Lung (tissue), 12 donors: ENCODE results near the gene RABGAP1L. TPM values are rescaled to one million over a fixed set of nuclear protein-coding genes. Genes with fewer than 3 reads are reported as not detected.

Experiments used
- ATAC-seq: fragments of 200-7000 bp; cut with Tn5 transposase; one replicate; pipeline ENCODE4 v1.9.1; 2020; ENCODE audit warnings: moderate number of reproducible peaks; ENCODE audit not compliant: insufficient read depth, low FRiP score
- DNase-seq, 3 donors: peaks; one replicate each; pipeline ENCODE4 v3.0.0-alpha.2; 2013 to 2017
- H3K27ac ChIP-seq, 2 donors: one replicate each; pipeline ENCODE4 v1.5.1; 2013; ENCODE audit warnings: mild to moderate bottlenecking in 2 of 2, moderate library complexity in 2 of 2, control low read depth in 1 of 2, inconsistent platforms in 1 of 2, low read depth in 1 of 2, low read length in 1 of 2
- H3K27me3 ChIP-seq, 3 donors: one replicate each; pipeline ENCODE4 v1.5.1; 2013; ENCODE audit warnings: low read length in 2 of 3; ENCODE audit not compliant: control insufficient read depth in 3 of 3, insufficient read depth in 3 of 3
- H3K36me3 ChIP-seq, 4 donors: one replicate each; pipeline ENCODE4 v1.5.1; 2013; ENCODE audit warnings: low read length in 4 of 4, mild to moderate bottlenecking in 1 of 4, moderate library complexity in 1 of 4; ENCODE audit not compliant: control insufficient read depth in 4 of 4, insufficient read depth in 4 of 4
- H3K4me1 ChIP-seq, 5 donors: one replicate each; pipeline ENCODE4 v1.5.1; 2013; ENCODE audit warnings: low read length in 5 of 5, mild to moderate bottlenecking in 2 of 5, moderate library complexity in 1 of 5; ENCODE audit not compliant: control insufficient read depth in 5 of 5, insufficient read depth in 5 of 5
- H3K4me3 ChIP-seq: one replicate; pipeline ENCODE4 v1.5.1; 2013; ENCODE audit warnings: mild to moderate bottlenecking, control low read depth, moderate library complexity
- H3K9ac ChIP-seq, 2 donors: one replicate each; pipeline ENCODE4 v1.5.1; 2013; ENCODE audit warnings: low read length in 2 of 2, control low read depth in 1 of 2; ENCODE audit not compliant: insufficient read depth in 1 of 2
- H3K9me3 ChIP-seq, 4 donors: one replicate each; pipeline ENCODE4 v1.5.1; 2013; ENCODE audit warnings: low read length in 3 of 4, mild to moderate bottlenecking in 1 of 4, moderate library complexity in 1 of 4; ENCODE audit not compliant: control insufficient read depth in 4 of 4, insufficient read depth in 3 of 4
- CTCF ChIP-seq: IDR thresholded peaks from 2 replicates; pipeline ENCODE4 v1.5.1; 2012; ENCODE audit warnings: mild to moderate bottlenecking; ENCODE audit errors: control extremely low read depth, extremely low read depth
- WGBS, 2 donors: extraction: QIAGEN DNeasy Blood & Tissue Kit; methylation state at CpG; one replicate each; pipeline ENCODE4 v1.1.7; 2013; 5-methylcytosine and 5-hydroxymethylcytosine counted together
- polyA plus RNA-seq, 2 donors: library from polyadenylated mRNA; stranded (reverse); fragments of 200-250 nt; gene quantifications; one replicate each; pipeline ENCODE4 v1.2.1, GENCODE V29; 2013
- total RNA-seq, 2 donors: library from RNA; depleted of rRNA in 1 of 2; stranded (reverse); fragments of >200 nt in 1 of 2; gene quantifications; one replicate each; pipeline ENCODE4 v1.2.1, GENCODE V29; 2014 to 2021
- donor health status: control.
- donor health status: control.
- donor health status: Bipolar disorder and iron deficiency.
- donor health status: healthy.
- donor health status: DM: yes; HTN: yes; CAD: no.

The RABGAP1L gene
- total and polyA plus RNA-seq, 4 donors: 16.0 to 123 (median 44.5) TPM

GRCh38 chr1:174262349-174263241 is 103.3 kb downstream of the RABGAP1L start:
- Histone ChIP-seq H3K27ac (no peak overlapping the region), H3K9ac (peak overlapping the region in 1 of 2 donors; percentile 79), H3K4me1 (peaks cover 0 to 14% (median 0%) of the 10 kb centered on the region in 5 donors), H3K36me3 (no peaks in the 10 kb centered on the region), H3K9me3 (no peaks in the 10 kb centered on the region), H3K4me3 (no peak overlapping the region), H3K27me3 (no peaks in the 10 kb centered on the region)
- peak; percentile 33 to 85 (median 78) for DNase-seq
- peak; percentile 11 for ATAC-seq
- TF ChIP-seq CTCF: peak; percentile 48
- WGBS, 2 donors: 61 to 67% methylated on average over 3 of the region's 3 CpGs

DNA sequence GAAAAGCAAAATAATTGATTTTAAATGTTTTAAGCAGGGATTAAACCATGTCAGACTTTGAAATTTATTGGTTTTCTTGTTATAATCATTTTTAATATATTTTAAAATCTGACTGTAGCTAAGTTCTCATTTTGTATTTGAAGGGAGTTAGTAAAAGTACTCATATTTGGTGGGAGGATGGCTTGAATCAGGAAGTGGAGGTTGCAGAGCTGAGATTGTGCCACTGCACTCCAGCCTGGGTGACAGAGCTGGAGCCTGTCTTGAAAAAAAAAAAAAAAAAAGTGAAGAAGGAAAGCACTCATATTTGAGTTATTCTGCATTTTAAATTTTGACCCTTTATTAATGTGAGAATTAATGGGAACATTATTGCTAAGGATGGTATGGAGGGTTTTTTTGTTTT is 106.0 kb downstream of the RABGAP1L start:
- DNase-seq: no peak
- peaks cover 0 to 1% (median 0%) of the 10 kb centered on the region in 4 donors for H3K36me3 ChIP-seq
- TF ChIP-seq CTCF: no peak
- no peak overlapping the region for H3K27ac ChIP-seq
- no peak overlapping the region for H3K9ac ChIP-seq
- peaks cover 0 to 14% (median 3%) of the 10 kb centered on the region in 5 donors for H3K4me1 ChIP-seq
- no peaks in the 10 kb centered on the region for H3K27me3 ChIP-seq
- ATAC-seq: no peak
- no peaks in the 10 kb centered on the region for H3K9me3 ChIP-seq
- H3K4me3 ChIP-seq: no peak overlapping the region

DNA sequence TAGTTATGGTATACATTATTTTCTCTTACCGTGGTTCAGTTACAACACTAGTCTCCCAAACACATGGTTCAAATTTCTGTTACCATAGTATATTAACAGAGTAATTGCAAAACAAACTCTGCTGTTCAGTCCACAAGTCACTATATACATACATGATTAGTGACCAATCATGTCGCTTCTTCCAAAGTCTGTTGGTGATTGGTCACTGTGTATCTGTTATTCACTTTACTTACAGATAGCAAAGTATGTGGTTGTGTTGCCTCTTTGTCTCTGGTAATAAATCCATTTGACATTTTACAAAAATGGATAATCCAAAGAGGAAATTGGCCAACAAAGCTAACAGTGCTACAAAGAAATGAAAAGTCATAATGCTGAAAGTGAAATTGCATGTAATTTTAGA is 107.2 kb downstream of the RABGAP1L start:
- DNase-seq (peak in 2 of 3 donors; percentile 22 to 43), ATAC-seq (no peak)
- no peak for TF ChIP-seq CTCF
- Histone ChIP-seq H3K4me3 (no peak overlapping the region), H3K9me3 (no peaks in the 10 kb centered on the region), H3K4me1 (peaks cover 0 to 14% (median 3%) of the 10 kb centered on the region in 5 donors), H3K9ac (no peak overlapping the region), H3K27me3 (no peaks in the 10 kb centered on the region), H3K27ac (no peak overlapping the region), H3K36me3 (peaks cover 0 to 1% (median 0%) of the 10 kb centered on the region in 4 donors)
- 84 to 90% methylated on average over 2 of the region's 2 CpGs for WGBS, 2 donors
